ENCODE data around the gene ECEL1. TPM values are rescaled to one million over a fixed set of nuclear protein-coding genes. Genes with fewer than 3 reads are reported as not detected.

ECEL1 gene
- total RNA-seq, 1 experiment from 2014 or later: 23.3 TPM

DNA sequence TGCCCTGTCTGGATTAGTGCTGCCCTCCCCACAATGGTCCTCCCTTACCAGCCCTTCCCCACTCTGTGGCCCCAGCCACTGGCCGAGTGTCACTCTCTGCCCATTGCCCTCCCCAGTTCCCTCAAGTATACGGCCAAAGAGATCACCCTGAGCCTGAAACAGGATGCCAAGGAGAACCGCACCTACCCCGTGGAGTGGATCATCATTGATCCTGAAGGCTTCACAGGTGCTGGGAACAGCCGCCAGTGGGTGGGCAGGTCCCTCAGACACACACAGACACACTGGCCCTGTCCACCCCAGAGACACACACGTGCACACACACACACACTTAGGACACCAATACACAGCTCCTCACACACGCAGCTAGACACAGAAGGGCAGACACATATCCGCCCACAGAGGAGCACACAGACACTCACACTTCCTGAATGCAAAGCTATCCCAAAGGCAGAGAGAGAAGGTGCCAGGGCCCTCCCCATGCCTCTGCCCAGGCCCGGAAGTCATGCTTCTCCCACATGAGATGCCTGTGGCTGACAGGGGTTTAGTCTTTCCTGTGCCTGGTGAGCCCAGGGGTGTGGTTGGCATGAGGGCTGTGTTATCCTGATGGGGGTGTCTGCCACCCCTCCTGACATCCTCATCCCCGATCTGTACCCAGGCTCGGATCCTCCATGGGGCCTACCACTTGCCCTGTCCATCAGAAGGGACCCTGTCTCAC is 41.3 kb upstream of the ECEL1 start:
- DNase-seq (ENCODE audit: low spot score): no peak
- Mint-ChIP-seq H3K27me3 (ENCODE audit: low read depth) (peaks cover 20% of the 10 kb centered on the region), H3K36me3 (no peaks in the 10 kb centered on the region), H3K27ac (peak overlapping the region; percentile 2; the same call in 1 of the 2 replicates), H3K9me3 (no peaks in the 10 kb centered on the region), H3K4me1 (peaks cover 13% of the 10 kb centered on the region), H3K4me3 (no peak overlapping the region)
- ChIA-PET CTCF (no interaction called here), POLR2A (no interaction called here)
- no peak for ATAC-seq
- TF ChIP-seq, protein P1, sequence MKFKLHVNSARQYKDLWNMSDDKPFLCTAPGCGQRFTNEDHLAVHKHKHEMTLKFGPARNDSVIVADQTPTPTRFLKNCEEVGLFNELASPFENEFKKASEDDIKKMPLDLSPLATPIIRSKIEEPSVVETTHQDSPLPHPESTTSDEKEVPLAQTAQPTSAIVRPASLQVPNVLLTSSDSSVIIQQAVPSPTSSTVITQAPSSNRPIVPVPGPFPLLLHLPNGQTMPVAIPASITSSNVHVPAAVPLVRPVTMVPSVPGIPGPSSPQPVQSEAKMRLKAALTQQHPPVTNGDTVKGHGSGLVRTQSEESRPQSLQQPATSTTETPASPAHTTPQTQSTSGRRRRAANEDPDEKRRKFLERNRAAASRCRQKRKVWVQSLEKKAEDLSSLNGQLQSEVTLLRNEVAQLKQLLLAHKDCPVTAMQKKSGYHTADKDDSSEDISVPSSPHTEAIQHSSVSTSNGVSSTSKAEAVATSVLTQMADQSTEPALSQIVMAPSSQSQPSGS (CRISPR knock-in tag; IDR thresholded peaks at IDR 0.05; ENCODE audit: borderline replicate concordance, low read depth): no peak
- TF ChIP-seq, protein P2, sequence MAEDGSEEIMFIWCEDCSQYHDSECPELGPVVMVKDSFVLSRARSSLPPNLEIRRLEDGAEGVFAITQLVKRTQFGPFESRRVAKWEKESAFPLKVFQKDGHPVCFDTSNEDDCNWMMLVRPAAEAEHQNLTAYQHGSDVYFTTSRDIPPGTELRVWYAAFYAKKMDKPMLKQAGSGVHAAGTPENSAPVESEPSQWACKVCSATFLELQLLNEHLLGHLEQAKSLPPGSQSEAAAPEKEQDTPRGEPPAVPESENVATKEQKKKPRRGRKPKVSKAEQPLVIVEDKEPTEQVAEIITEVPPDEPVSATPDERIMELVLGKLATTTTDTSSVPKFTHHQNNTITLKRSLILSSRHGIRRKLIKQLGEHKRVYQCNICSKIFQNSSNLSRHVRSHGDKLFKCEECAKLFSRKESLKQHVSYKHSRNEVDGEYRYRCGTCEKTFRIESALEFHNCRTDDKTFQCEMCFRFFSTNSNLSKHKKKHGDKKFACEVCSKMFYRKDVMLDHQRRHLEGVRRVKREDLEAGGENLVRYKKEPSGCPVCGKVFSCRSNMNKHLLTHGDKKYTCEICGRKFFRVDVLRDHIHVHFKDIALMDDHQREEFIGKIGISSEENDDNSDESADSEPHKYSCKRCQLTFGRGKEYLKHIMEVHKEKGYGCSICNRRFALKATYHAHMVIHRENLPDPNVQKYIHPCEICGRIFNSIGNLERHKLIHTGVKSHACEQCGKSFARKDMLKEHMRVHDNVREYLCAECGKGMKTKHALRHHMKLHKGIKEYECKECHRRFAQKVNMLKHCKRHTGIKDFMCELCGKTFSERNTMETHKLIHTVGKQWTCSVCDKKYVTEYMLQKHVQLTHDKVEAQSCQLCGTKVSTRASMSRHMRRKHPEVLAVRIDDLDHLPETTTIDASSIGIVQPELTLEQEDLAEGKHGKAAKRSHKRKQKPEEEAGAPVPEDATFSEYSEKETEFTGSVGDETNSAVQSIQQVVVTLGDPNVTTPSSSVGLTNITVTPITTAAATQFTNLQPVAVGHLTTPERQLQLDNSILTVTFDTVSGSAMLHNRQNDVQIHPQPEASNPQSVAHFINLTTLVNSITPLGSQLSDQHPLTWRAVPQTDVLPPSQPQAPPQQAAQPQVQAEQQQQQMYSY (CRISPR knock-in tag; IDR thresholded peaks at IDR 0.05): no peak
- TF ChIP-seq, protein P3, sequence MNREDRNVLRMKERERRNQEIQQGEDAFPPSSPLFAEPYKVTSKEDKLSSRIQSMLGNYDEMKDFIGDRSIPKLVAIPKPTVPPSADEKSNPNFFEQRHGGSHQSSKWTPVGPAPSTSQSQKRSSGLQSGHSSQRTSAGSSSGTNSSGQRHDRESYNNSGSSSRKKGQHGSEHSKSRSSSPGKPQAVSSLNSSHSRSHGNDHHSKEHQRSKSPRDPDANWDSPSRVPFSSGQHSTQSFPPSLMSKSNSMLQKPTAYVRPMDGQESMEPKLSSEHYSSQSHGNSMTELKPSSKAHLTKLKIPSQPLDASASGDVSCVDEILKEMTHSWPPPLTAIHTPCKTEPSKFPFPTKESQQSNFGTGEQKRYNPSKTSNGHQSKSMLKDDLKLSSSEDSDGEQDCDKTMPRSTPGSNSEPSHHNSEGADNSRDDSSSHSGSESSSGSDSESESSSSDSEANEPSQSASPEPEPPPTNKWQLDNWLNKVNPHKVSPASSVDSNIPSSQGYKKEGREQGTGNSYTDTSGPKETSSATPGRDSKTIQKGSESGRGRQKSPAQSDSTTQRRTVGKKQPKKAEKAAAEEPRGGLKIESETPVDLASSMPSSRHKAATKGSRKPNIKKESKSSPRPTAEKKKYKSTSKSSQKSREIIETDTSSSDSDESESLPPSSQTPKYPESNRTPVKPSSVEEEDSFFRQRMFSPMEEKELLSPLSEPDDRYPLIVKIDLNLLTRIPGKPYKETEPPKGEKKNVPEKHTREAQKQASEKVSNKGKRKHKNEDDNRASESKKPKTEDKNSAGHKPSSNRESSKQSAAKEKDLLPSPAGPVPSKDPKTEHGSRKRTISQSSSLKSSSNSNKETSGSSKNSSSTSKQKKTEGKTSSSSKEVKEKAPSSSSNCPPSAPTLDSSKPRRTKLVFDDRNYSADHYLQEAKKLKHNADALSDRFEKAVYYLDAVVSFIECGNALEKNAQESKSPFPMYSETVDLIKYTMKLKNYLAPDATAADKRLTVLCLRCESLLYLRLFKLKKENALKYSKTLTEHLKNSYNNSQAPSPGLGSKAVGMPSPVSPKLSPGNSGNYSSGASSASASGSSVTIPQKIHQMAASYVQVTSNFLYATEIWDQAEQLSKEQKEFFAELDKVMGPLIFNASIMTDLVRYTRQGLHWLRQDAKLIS (CRISPR knock-in tag; IDR thresholded peaks at IDR 0.05; ENCODE audit: borderline replicate concordance): no peak
- TF ChIP-seq, protein P4, sequence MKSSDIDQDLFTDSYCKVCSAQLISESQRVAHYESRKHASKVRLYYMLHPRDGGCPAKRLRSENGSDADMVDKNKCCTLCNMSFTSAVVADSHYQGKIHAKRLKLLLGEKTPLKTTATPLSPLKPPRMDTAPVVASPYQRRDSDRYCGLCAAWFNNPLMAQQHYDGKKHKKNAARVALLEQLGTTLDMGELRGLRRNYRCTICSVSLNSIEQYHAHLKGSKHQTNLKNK (CRISPR knock-in tag; IDR thresholded peaks at IDR 0.05): no peak
- TF ChIP-seq NR1H2 (CRISPR knock-in tag; IDR thresholded peaks at IDR 0.05) (no peak), KAT7 (CRISPR knock-in tag; IDR thresholded peaks at IDR 0.05; ENCODE audit: borderline replicate concordance) (no peak), ZNF396 (CRISPR knock-in tag; IDR thresholded peaks at IDR 0.05; ENCODE audit: borderline replicate concordance) (no peak), FOXJ3 (CRISPR knock-in tag; IDR thresholded peaks at IDR 0.05; ENCODE audit: borderline replicate concordance) (no peak), MXD4 (CRISPR knock-in tag; IDR thresholded peaks at IDR 0.05; ENCODE audit: borderline replicate concordance) (no peak)
- TF ChIP-seq, protein P5, sequence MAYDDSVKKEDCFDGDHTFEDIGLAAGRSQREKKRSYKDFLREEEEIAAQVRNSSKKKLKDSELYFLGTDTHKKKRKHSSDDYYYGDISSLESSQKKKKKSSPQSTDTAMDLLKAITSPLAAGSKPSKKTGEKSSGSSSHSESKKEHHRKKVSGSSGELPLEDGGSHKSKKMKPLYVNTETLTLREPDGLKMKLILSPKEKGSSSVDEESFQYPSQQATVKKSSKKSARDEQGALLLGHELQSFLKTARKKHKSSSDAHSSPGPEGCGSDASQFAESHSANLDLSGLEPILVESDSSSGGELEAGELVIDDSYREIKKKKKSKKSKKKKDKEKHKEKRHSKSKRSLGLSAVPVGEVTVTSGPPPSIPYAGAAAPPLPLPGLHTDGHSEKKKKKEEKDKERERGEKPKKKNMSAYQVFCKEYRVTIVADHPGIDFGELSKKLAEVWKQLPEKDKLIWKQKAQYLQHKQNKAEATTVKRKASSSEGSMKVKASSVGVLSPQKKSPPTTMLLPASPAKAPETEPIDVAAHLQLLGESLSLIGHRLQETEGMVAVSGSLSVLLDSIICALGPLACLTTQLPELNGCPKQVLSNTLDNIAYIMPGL (CRISPR knock-in tag; IDR thresholded peaks at IDR 0.05): no peak
- TF ChIP-seq, protein P6, sequence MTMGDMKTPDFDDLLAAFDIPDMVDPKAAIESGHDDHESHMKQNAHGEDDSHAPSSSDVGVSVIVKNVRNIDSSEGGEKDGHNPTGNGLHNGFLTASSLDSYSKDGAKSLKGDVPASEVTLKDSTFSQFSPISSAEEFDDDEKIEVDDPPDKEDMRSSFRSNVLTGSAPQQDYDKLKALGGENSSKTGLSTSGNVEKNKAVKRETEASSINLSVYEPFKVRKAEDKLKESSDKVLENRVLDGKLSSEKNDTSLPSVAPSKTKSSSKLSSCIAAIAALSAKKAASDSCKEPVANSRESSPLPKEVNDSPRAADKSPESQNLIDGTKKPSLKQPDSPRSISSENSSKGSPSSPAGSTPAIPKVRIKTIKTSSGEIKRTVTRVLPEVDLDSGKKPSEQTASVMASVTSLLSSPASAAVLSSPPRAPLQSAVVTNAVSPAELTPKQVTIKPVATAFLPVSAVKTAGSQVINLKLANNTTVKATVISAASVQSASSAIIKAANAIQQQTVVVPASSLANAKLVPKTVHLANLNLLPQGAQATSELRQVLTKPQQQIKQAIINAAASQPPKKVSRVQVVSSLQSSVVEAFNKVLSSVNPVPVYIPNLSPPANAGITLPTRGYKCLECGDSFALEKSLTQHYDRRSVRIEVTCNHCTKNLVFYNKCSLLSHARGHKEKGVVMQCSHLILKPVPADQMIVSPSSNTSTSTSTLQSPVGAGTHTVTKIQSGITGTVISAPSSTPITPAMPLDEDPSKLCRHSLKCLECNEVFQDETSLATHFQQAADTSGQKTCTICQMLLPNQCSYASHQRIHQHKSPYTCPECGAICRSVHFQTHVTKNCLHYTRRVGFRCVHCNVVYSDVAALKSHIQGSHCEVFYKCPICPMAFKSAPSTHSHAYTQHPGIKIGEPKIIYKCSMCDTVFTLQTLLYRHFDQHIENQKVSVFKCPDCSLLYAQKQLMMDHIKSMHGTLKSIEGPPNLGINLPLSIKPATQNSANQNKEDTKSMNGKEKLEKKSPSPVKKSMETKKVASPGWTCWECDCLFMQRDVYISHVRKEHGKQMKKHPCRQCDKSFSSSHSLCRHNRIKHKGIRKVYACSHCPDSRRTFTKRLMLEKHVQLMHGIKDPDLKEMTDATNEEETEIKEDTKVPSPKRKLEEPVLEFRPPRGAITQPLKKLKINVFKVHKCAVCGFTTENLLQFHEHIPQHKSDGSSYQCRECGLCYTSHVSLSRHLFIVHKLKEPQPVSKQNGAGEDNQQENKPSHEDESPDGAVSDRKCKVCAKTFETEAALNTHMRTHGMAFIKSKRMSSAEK (CRISPR knock-in tag; IDR thresholded peaks at IDR 0.05; ENCODE audit: borderline replicate concordance): no peak
- TF ChIP-seq, protein P7, sequence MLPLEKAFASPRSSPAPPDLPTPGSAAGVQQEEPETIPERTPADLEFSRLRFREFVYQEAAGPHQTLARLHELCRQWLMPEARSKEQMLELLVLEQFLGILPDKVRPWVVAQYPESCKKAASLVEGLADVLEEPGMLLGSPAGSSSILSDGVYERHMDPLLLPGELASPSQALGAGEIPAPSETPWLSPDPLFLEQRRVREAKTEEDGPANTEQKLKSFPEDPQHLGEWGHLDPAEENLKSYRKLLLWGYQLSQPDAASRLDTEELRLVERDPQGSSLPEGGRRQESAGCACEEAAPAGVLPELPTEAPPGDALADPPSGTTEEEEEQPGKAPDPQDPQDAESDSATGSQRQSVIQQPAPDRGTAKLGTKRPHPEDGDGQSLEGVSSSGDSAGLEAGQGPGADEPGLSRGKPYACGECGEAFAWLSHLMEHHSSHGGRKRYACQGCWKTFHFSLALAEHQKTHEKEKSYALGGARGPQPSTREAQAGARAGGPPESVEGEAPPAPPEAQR (CRISPR knock-in tag; IDR thresholded peaks at IDR 0.05): no peak
- TF ChIP-seq, protein P8, sequence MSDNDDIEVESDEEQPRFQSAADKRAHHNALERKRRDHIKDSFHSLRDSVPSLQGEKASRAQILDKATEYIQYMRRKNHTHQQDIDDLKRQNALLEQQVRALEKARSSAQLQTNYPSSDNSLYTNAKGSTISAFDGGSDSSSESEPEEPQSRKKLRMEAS (CRISPR knock-in tag; IDR thresholded peaks at IDR 0.05): no peak
